CD4-positive, alpha-beta T cell treated with Interleukin-1 beta for 1 hour (primary cell): ENCODE measurements around the gene FARS2.
A peak's percentile ranks its signal among the peaks of the same experiment; 100 is the strongest.

Experiments
- DNase-seq, 2 donors: peaks; one replicate each; pipeline ENCODE4 v3.0.0-alpha.2; 2020 to 2022

Gene FARS2

DNA sequence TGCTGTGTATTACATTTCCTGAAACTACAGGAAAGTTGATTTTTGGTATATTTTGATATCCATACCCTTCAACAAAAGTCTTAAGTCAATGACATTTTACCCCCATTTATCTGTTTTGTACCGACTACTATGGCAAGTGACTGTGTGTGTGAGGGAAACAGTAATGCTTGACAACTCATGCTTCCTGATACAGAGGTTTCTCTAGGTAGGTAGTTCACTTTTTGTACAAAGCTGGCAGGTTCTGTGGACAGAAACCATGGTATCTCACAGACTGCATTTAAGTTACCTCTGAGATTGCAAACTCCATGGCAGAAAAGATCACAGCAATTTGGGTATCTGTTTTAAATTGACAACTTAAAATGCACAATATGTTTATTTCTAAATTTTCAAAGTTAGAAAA, 28.8 kb downstream of the FARS2 start:
- DNase-seq: no peak

DNA sequence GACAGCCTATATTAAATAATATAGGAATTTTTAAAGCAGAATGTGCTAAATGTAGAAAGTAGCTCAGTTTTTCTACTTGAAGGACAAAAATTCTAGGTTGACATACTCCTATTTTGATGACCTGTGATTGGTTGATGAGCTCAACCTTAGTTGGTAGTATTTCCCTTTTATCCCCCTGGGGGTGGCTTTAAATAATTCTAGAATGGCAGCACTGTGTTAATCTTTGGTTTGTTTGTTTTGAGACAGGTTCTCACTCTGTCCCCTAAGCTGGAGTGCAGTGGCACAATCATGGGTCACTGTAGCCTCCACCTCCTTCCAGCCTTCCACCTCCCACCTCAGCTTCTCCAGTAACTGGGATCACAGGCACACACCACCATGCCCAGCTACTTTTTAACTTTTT, 29.2 kb downstream of the FARS2 start:
- DNase-seq: no peak

DNA sequence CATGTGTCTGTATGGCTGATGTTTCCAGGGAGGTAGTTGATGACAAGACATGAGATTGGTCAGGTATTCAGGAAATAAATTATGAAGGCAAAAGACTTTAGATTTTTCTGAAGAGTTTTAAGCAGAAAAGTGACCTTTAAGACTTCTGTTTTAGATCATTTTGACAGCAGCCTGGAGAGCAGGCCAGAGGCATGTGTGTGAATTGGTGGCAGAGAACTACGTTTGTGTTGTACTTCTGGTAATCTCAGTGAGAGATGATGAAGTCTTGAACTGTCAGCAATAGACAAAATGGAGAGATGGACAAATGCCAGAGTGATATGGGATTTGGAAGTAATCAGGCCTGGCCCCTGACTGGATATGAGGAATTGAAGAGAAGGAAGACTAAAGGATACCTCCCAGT, 30.8 kb downstream of the FARS2 start:
- DNase-seq: no peak

DNA sequence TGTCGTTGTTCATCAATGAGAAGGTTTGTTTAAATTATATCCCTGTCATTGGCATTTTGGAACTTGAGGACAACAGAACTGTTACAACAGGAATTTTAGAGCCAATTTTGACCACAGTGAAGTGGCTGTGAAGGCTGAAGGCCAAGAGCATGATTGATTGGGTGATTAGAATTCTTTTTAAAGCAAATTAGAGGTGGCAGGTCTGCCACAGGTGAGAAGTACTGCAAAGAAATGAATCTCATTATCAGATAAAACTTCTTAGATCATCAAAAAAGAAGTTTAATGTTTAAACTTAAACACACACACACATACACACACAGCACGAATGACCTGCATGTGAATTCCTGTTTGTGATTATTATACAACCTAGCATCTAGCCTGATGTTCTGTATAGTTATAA, 32.4 kb downstream of the FARS2 start:
- DNase-seq: no peak

DNA sequence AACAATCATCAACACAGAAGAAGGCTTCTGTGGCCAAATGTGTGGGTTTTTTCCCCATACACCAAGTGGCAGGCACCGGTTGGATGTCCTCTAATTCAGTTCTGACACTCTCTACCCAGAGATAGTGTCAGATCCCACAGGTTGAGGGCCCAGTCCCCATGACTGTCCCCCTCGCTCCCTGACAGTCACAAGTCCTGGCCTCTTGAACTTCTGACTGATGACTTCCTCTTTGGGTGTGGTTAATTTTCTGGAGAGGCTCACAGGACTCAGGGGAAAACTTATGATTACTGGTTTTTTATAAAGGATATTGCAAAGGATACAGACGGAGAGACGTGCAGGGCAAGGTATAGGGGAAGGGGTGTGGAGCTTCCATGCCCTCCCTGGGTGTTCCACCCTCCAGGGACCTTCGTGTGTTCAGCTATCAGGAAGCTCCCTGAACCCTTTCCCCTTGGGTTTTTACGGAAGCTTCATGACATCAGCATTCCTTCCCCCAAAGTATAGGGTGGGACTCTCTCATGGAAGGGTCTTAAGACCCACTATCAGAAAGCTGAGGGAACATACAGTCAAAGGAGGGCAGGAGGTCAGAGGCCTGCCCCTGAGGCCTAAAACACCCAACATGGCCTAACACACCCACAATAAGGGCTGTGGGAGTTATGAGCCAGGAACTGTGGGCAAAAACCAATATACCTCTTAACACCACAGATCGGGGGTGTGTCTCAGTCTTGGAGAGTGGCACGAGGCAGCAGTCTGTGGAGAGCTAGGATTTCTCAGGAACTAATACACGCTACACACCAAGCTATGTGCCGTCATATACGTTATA, 33.3 kb downstream of the FARS2 start:
- peak in 1 of 2 donors; percentile 14 for DNase-seq

DNA sequence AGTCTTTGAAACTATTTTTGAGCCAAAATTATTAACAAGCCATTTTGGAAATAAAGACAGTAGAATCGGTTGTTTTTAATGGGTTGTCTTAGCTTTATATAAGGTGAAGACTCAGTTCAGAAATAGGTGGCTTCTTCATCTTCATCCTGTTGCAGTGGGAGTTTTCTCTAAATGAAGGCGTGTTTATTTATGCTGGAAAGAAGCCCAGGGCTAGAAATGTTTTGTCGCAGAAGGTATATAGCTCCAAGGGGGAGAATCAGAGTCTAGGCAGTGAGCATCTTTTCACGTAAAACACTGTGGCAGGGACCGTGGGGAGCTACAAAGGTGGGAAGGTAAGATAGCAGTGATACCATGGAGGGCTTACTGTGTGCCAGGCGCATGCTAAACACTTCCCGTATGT, 34.3 kb downstream of the FARS2 start:
- no peak for DNase-seq

DNA sequence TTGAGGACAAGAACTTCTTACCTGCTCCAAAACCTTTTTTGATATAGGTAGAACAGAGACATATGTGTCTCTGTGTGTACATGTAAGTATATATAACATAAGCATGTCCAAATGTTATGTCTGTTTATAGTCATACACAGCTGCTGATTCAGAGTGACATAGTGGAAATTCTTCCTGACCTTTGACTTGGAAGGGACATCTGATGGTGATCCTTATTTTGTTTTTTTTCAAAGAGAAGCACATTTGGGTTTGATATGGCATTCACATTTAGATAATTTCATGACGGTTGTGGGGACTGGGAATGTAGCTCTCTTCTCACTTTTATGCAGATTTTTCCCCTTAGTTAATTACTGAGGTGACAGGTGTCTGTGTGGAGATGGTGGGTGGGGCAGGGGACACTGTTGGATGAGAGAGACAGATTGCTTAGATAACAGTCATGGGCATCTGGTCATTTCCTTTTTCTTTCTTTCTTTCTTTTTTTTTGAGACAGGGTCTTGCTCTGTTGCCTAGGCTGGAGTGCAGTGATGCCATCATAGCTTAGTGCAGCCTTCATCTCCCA, 39.0 kb downstream of the FARS2 start:
- DNase-seq: no peak

DNA sequence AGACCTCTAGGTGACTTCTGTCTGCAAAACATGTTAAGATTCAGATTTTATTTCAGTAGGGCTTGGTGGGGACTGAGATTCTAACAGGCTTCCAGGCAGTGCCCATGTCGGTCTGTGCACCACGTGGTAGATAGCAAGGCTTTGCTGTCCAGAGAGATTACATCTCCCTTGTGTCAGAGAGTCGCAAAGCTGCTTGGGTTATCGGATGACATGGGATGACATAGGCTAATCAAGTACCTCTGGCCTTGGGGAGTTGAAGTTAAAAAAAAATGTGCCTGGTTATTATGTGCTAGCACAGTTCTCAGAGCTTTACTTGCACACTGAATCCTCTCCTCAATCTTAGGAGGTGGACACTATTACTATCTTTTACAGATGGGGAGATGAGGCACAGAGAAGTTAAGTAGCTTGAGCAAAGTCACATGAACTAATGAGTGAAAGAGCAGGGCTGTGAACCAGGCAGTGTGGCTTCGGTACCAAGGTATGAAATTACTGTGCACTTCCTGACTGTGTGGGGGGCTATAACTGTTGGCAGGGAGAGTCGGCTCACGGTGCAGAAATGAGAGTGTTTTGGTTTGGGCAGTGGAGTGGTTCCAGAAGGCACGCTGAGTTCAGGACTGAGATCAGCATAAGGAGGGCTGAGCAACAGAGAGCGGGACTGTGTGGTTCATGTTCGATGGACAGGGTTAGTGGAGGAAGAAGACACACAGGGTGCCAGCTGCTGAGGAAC, 41.1 kb downstream of the FARS2 start:
- DNase-seq: no peak

DNA sequence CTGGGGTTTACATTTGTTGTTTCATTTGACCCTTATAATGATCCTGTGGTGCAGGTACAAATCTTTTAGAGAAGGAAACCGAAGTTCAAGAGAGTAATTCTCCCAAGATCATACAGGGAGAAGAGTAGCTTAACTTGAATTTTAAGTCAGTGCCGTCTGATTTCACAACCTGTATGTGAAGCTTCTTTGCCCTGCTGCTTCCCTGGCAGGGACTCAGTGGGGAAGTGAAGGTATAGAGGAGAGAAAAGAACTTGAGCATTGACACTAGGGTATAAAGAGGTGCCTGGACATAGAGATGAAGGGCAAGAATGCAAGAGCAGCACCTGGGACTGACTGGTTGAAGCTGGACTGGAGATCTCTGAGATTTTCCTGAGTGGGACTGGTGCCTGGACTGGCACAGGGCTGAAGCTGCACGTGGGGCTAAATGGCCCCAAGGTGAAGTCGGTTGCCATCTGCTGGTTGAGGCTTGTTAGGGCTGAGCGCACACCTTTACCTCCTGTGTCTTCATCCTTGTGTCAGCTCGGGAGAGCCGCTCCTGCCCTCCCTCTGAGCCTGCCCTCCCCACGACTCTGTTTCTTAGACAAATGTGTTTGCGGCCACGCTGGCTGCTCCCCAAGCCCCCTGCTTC, 41.8 kb downstream of the FARS2 start:
- DNase-seq: peak; percentile 58 to 63

DNA sequence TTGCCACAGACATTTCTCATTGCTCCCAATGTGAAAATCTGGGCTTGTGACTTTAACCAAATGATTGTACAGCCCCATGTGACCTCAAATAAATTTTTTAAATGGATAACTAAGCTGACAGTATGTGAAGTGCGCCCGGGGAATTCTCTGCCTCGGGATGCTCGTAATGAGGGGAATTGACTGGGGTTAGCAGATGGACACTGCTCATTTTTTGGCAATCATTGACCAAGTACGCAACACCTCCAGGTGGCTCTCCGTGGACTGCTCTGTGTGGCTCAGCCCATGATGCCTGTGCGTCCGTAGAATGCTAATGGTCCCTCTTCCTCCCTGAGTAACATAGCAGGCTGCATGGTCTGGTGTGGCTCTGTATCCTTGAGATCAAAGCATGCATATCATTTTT, 42.4 kb downstream of the FARS2 start:
- no peak for DNase-seq

DNA sequence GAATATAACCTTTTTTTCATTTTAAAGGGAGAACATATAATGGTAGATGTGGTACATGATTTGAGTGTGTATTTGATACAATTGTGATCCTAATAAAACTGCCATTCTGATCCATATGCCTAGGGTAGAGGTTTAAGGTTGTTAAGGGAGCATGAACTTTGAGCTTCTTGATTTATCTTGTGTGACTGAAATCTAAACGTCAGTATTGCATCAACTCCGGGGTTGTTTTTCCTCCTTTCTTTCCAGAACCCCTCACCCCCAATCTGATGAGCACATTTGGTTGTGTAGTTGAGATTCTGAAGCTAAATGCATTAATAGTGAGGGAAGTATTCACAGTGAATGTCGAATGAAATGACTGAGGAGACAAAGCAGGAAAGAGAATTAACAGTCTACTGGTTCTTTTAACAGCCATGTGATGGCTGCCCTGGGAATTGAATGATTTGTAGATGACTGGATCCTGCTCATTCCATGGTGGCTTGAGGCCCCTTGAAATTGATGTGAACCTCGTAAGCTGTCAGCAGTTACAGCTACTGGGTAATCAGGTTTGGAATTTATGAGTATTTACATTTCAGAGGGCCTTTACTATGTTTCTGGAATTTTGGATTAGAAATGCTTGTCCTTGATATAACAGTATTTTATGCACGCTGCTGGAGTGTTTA, 44.8 kb downstream of the FARS2 start:
- DNase-seq: no peak

DNA sequence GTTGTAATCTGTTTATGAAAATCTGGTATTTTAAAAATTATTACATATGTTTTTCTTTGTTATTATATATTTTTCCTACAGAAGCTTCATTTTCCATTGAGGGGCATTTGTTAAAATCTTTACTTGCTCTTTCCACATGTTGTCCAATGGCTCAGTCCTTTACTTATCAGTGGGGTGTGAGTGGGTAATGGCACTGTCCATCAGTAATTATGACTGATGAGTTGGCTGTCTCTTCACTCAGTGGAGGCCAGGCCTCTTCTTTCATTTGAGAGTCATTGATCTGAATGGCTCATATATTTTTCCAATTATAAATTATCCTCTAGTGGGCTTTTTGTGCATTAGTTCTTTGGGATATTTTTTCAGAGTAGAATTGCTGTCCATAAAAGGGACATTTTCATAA, 45.7 kb downstream of the FARS2 start:
- no peak for DNase-seq

DNA sequence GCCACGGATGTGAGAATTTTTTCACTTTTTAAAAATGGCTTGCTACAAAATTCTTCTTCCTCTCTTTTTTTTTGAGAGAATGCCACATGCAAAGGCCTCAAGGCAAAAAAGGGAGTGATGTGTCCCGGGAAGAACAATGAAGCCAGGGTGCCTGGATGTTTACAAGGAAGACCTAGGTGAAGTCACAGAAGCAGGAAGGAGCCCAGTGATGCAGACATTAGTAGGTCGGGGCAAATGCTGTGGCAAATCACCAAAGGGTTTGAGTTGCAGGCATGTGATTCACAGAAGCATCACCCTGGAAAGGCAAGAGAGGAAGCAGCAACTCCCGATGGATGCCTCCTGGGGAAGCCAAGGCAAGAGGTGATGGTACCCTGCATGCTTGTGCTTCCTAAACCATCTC, 46.8 kb downstream of the FARS2 start:
- no peak for DNase-seq

DNA sequence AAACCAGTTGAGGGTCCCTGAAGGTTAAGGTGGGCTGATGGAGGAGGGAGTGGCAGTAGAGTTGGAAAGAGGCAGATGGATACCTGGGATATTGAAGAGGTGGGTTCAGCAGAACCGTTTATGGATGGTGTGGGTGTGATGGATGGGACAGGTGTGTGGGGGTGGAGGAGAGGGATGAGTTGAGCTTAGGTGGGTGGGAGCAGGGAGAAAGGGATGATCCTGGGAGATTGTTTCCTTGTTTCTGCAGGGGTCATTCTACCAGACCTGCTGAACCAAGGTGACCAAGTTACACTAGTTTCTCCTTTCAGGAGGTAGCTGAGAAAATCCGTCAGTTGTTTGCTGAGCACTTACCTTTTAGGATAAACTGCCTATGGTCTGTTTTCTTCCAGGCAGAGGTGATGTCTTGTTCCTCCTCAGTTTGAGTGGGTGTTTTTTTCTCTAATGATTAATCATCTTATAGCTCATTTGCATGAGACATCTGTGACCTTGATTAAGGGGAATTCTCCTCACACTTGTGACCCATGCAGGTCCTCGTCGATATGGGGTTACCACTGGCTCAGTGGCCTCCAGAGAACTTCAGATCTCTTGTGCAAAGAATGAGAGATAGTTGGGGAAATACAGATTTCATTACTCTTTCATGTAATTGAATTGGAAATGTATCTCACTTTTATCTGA, 53.0 kb downstream of the FARS2 start:
- no peak for DNase-seq

DNA sequence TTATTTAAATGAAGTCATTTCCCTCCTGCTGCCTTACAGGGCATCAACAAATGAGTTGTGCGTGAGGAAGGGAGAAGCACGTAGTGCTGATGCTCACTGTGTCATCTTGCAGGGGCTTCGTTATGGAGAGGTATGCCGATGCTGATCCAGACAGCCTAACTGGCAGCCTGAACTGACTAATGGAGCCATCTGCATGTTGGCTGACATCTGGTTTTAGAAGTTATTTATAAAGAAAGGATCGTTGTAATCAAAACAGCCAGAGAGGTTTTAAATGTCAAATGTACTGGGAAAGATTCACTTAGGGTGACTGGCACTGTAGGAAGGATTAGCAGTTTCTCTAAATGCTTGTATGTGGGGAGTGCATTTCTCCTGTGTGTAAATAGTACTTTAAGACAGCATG, 54.6 kb downstream of the FARS2 start:
- DNase-seq: no peak

DNA sequence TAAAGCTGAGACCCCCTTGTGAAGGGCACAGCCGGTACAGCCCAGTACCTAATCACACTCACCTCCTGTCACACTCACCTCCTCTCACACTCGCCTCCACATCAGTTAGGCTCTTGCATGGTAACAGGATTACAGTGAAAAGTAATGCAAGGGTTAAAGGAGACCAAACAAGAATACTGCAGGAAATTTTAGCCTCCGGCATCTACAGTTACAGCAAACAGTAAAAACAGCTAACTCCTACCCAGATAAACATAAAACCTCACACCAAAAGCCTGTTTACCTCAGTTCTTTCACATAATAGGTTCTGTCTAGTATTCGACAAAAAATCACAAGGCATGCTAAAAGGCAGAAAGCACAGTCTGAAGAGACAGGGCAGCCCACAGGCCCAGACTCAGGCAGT, 55.6 kb downstream of the FARS2 start:
- DNase-seq: no peak

DNA sequence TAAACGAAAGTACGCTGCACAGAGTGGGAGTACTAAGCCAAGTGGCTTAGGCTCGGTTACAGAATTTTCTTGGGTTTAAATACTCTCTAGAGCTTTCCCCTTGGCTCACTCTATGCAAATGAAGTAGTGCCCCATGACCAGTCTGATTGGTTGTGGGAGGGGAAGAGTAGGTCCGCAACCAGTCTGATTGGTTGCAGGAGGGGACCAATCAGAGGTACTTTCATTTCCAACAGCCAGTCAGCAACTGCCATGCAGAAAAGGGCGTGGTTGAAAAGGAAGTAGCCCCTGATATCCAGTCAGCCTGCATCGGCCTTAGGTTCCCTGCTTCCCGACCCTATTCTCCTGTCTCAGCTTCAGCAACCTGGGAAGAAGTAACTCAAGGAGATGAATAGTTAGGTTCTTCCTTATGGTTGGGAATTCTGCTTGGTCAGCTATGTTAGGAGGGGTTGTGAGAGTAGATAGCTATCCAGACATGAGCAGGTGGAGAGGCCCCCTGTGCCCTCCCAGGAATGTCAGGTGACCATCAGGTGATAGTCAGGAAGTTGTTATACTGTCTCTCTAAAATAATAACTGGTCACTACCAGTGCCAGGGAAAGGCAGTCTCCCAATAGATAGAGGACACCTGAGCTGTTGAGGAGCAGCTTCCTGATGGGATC, 57.4 kb downstream of the FARS2 start:
- no peak for DNase-seq

DNA sequence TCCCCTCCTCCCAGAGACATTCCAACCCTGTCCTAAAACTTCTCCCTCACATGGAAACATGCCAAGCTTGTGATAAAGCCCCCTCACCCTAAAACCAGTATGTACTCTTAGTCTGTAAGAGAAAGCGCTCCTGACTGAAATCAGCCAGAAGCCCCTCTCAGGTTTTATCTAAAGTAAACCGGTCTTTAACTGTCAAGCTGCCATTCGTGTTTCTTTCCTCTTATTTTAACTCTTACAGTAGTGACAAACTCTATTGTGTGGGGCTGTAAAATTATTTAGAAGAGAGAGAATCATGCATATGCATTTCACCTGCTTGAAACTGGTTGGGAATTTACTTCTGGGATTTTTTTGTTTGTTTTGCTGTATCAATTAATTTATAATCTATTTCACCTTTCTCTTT, 62.7 kb downstream of the FARS2 start:
- no peak for DNase-seq

DNA sequence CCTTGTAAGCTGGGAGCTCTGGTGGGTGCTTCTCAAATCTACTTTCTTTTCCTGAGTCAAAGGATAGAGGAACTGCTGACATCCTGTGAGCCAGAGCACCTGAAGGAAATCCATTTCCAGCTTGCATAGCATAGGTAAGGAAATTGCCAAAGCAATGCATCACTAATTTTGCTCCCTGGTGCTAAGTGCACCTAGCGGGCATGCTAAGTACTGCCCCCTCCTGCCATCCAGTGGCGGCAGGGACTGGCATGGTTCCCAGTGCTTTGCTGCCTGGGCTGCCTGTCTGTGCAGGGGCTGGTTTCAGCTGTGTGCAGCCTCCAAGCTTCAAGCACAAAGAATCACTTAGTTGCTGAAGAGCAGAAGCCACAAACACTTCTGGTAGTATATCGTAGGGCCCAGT, 63.9 kb downstream of the FARS2 start:
- no peak for DNase-seq

DNA sequence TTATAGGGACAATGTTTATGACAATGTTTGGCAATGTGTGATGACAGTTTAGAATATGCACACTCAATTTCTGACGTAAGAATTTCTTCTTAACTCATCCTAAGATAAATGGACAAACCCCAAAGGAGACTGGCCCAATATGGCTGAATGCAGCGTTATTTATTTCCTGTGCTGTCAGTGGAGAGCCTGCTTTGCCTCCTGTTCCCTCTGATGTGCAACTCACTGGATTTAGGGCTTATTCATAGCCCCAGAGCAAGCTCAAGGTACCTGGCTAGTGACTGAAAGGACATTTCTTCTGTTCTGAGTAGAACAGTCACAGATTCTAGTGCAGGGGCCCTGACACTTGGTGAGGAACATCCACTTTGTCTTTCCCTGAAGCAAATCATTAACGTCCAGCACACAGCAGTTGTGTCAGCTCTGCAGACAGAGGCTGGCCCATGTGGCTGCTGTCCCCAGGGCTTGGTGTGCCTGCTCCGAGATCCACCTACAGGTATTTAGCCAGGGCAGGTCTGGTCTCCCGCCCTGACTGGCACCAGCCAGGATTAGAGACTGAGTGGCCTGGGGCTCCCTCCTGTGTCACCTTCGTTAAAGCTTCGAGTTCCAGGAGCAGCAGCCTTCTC, 64.8 kb downstream of the FARS2 start:
- no peak for DNase-seq

DNA sequence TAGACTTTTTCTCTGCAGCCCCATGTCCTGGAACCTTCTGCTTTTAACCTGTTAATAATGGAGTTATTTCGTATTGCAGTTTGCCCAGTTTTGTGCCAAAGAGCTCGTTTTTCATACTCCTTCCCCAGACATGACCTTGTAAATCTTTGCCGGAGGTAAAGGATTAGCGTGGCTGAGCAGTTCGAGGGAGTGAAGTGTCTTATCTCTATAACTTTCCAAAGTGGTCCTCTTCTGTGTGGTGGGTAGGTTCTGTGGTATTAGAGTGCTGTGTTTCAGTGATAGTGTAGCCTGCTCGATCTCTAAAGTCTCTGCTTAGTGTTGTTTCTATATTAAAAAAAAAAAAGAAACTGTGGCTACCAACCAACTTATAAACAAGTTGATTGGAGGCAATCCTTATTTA, 67.5 kb downstream of the FARS2 start:
- DNase-seq: no peak
